Stimulated activated naive CD8-positive, alpha-beta T cell treated with anti-CD3 and anti-CD28 coated beads, Interleukin-15, Interleukin-2, amounts not matched to agents 100 U/mL and 50 U/mL, for 24 hours (primary cell): ENCODE measurements around the gene PMVK.

Experiments
- ATAC-seq: fragments of 150-1000 bp; cut with Tn5 transposase; one replicate; pipeline ENCODE4 v1.10.0; 2021
- DNase-seq: peaks from one replicate; pipeline ENCODE4 v3.0.0; 2021

PMVK gene

DNA sequence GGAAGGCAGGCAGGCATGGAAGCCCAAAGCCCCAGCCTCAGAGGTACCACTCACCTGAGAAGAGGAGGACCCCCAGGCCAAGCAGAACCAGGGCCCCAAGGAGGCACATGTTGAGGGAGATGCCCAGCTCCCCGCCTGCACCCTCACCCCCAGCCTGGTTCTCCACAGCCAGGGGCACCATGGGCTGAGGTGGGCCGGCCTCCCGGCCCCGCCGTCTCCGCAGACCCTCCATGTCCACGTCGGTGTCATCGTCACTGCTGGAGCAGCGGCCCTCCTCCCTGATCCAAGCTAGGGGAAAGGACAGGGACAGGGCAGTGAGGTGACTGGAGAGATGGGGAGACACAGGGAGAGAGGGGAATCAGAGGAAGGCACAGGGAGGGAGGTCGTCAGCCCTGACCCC, 11.6 kb upstream of the PMVK start:
- DNase-seq (no peak), ATAC-seq (no peak)

DNA sequence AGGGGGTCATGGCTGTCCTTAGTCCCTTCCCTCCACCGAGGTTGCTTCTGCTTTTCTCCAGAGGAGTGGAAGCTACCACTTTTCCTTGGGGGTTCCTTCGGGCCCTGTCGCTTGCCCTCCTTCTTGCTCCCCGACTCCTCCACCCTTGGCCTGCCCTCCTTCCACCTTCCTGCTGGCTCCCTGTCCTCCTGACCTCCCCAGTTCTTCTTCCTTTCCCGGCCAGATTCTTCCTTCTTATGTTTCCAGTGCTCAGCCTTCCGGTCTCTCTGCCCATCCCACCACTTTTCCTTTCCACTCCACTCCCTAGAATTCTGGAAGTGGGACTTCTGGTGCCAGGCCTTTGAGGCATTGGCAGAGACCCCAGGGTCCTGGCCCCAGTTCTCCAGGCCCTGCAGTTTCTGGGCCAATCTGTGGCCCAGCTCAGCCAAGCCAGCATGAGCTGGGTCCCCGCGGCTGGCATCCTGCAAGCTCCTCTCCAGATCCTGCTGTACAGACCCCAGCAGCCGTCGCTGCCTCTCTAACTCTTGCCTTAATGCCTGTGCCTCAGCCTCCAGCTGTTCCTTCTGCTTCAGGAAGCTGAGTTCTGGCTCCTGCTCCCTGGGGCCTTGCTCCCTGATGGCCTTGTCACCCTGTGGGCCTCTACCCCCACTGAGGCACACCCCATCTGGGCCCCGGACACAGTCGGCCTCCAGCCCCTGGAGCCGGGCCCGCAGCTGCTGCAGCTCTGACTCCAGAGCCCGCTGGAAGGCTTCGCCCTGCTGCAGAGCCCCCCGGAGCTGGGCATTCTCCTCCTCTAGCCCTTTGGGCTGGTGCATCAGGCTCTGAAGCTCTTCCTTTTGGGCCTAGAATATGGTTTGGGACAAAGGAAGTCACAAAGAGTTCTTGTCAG, 9.7 kb upstream of the PMVK start:
- no peak for ATAC-seq

DNA sequence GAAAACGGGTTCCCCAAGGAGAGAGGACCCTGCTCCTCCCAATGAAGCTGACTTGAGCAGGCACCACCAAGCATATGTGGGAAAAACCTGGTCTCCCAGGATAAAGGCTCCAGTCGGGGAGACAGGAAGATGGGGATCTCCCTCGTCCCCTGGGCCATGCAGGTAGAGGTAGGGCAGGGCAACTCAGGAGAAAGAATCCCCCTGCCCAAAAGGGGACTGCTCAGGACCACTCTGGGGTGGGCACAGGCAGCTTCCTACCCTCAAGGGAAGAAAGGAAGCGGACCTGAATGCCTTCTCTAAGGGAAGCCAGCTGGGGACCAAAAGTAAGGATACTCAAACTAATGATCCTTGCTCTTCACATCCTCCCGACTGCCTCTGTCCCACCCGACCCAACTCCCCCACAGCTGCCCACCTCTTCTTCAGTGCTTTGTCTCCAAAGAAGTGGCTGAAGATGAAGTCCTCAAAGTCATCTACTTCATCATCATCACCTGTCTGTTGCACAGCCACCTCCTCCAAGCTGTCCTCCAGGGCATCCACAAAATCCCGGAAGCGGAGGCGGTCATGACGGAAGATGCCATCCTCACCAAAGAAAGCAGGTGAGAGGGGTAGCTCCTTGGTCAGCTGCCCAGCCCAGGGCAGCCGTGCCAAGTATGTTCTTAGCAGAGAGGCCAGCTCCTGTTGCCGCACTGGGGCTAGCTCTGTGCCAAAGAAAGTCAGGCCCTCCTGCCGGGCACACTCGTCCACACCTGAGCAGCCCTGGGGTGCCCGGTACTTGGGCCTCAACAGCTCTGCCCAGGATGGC, 8.8 kb upstream of the PMVK start:
- ATAC-seq = no peak
- no peak for DNase-seq

More for the DNA sequence above, 9.7 kb upstream of the PMVK start:
- no peak for DNase-seq

DNA sequence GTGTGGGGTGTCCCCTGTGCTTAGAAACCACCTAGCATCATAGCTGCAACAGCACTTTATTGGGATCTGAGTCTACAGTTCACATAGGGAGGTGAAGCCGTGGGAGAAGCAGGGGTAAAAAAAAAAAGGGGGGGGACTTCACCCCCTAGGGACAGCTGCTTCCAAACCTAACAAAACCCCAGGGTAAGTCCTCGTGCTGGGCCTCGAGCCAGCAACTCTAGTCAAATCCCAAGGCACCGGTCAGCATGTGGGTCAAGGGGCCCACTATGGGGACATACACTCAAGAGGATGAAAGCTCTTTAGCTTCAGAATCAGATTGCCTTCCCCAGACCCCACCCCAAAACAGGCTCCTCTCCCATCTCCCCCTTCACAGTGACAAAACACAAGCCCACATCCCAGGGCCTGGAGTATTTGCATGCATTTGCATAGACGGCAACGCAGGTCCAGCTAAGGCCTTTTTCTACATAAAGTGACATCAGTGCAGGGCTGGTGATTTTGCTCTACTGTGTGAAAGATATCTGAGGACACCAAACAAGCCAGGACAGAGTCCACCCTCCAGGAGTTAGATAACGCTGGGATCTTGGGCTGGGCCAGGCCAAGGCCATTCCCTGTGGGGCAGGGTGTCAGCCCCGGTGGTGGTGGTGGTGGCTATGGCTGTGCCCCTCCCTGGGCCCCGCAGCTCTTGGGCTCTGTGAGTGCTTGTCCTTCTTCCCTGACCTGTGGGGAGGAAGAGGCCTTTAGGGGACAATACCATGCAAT, 8.1 kb upstream of the PMVK start:
- DNase-seq = no peak
- no peak for ATAC-seq

- DNase-seq (peak; percentile 63), ATAC-seq (no peak)
Measured at GRCh38 chr1:154943649-154944400, 7.3 kb upstream of the PMVK start.

DNA sequence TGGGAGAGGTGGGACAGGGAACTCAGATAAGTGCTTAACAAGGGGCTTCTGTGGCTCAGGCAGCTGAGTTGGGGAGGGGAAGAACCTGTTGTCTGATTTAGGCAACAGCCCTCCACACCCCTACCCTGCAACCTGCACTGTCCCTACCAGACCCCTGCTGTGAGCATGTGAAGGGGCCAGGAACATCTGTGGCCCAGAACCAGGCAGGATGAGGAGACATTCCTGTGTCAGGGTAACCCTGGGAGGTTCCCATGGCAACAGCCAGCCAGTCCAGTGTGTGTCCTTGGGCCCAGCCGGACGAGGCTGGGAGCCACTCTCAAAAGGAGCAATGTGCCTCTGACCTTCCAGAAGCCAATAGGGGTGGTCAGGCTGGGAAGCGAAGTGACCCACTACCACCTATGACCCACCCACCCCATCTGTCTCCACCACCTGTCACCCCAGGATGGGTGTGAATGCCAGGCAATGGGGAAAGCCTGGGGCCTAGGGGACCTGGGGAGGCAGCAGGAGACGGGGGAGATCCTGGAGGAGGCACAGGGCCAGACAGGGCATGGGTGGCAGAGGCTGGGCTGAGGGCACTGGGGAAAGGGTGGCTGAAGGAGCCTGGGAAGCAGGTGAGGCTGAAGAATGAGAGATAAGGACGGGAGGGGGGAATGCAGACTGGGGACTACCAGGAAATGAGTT, 5.0 kb upstream of the PMVK start:
- ATAC-seq (no peak), DNase-seq (no peak)

GRCh38 chr1:154940651-154941194, 4.2 kb upstream of the PMVK start:
- peak; percentile 30 for ATAC-seq
- peak; percentile 36 for DNase-seq

DNA sequence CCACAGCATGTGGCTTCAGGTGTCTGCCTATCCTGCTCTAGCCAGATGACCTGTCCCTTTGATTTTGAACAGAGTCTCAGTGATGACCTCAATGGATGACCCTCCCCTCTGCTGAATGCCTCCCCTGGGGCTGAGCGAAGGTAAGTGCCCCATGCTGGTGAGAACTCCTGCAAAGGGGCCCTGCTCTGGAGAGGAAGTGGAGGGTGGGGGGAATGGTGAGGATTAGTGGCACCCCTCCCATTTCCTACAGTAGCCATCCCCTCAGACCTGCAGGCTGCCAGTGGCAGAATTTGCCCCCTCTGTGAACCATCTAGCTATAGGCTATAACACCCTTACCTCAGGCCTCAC, 3.7 kb upstream of the PMVK start:
- ATAC-seq = no peak

GRCh38 chr1:154938604-154939399, 2.3 kb upstream of the PMVK start:
- ATAC-seq = no peak

More for the DNA sequence above, 3.7 kb upstream of the PMVK start:
- no peak for DNase-seq

DNA sequence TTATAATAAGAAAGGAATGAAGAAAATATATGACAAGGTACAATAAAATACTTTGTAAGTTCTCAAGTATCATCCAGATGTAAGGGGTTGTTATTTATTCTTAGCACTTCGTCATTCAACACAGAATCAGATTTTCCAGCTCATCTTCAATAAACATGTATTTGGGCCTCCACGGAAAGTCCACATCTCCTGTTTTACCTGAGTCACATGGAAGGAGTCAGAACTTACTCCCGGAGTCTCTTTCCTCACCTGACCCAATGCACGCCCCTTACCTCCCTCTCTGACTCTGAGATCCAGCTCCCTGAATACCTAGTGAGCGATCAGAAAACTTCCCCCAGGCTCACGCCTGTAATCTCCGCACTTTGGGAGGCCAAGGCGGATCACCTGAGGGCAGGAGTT, 1.5 kb upstream of the PMVK start:
- ATAC-seq (no peak), DNase-seq (no peak)

More at GRCh38 chr1:154938604-154939399, 2.3 kb upstream of the PMVK start:
- DNase-seq = no peak

- ATAC-seq (peak; percentile 83), DNase-seq (peak; percentile 90)
Measured at GRCh38 chr1:154937085-154937987, 817 bp upstream of the PMVK start.

- no peak for ATAC-seq
- DNase-seq = no peak
Measured at GRCh38 chr1:154935749-154936554, 567 bp downstream of the PMVK start.

DNA sequence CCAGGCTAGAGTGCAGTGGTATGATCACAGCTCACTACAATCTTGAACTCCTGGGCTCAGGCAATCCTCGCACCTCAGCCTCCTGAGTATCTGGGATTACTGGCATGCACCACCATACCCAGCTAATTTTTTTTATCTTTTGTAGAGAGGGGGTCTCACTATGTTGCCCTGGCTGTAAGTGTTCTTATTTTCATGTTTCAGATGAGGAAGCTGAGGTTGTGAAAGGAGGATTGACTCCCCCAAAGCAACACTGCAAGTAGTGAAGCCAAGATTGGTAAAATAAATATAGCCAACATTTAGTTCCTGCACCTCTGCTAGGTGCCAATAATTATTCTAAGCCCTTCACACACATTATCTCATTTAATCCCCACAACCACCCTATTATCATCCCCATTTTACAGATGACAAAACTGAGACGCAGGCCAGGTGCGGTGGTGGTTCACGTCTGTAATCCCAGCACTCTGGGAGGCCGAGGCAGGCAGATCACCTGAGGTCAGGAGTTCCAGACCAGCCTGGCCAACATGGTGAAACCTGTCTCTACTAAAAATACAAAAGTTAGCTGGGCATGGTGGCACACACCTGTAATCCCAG, 2.1 kb downstream of the PMVK start:
- ATAC-seq (no peak), DNase-seq (no peak)

DNA sequence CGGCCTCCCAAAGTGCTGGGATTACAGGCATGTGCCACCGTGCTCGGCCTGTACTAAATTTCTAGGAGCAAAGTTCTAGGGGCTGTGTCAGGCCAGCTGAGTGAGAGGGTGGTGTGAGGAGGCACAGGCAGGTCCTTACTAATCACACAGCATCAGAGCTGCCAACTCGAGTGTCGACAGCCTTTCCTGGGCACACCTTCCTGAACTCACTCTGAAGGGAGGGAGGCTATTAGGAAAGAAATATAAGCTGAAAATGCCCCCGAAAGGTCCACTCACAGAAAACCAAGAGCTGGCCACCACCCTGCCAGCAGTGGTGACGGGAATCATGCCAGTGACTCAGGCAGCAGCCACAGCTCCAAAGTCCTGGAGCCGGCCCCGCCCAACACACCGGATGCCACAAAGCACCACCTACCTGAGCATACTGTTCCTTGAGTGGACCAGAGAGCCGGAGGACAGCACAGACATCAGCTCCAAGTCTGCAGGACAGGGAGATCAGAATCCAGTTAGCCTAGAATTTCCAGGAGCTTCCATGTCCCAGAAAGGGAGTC, 4.5 kb downstream of the PMVK start:
- no peak for ATAC-seq
- no peak for DNase-seq

DNA sequence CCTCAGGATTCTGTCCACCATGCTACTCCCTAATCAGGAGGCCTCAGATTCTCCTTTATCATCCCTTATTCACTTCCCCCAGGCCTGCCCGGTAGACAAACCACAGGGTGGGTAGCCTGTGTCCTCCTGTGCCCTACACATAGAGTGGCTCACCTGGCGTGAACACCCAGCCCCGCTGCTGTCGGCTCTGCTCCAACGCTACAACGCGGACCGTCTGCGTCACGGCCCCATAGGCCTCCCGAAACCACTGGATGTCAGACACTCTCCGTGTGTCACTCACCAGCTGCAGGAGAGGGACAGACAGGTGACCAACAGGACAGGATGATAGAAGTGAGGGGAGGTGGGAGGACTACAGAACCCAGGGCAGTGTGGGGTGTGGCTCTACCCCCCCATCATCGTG, 10.3 kb downstream of the PMVK start:
- DNase-seq (no peak), ATAC-seq (no peak)

DNA sequence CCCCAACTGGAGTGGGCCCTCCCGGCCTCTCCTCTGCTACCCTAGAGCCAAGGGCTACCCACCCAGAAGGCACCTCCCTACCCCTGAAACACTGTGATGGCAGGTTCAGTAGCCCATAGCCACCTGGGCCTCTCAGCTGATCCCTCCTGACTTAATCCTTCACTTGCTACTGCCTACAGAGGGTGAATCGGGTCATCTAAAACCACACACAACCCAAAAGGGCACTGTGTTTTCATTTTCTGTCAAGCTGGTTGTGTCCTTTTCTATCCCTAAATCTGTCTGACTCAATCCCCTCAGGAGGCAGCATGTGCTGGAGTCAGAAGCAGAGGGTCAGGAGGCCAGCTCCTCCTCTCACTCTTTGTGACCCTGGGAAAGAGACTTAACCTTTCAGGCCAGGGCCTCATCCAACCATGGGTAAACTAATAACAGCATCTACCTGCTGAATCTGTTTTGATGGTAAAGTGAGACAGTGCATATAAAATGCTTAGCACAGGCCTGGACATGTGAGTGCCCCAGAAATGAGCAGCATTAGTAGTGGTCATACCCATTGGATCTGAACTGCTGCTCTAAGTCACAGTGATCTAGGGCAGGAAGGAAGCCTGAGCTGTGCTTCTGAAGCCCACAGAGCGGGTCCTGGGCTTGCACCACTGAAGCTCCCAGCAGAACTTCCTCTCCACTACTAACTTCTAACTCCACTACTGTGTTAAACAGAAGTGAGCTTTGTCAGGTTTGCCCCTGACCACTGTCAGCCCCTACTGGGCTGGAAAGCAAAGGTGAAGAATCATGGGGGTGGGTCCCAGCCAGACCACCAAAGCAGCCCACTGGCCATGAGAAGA, 11.0 kb downstream of the PMVK start:
- ATAC-seq = peak; percentile 36
- no peak for DNase-seq

GRCh38 chr1:154923695-154924094, 12.8 kb downstream of the PMVK start:
- no peak for ATAC-seq

More at GRCh38 chr1:154923695-154924094, 12.8 kb downstream of the PMVK start:
- no peak for DNase-seq
